Measurements from ENCODE around the gene ASB11.
"Not testable (repeated sequence)": the region's sequence is repeated elsewhere in the genome, so short reads cannot be mapped to it uniquely, and the experiment has no call there.

ASB11 gene

GRCh38 chrX:15293451-15293850 is 22.0 kb downstream of the ASB11 start:
- DNase-seq (ENCODE audit: low read depth) = no peak
- H3K4me3 ChIP-seq (ENCODE audit: low read depth, low read length) = no peak overlapping the region
- no peak for TF ChIP-seq CTCF (IDR thresholded peaks at IDR 0.05; ENCODE audit: low read depth, low read length, missing control alignments)

GRCh38 chrX:15292861-15293260 is 22.6 kb downstream of the ASB11 start:
- no peak for TF ChIP-seq CTCF (IDR thresholded peaks at IDR 0.05; ENCODE audit: low read depth, low read length, missing control alignments)
- no peak overlapping the region for H3K4me3 ChIP-seq (ENCODE audit: low read depth, low read length)
- DNase-seq (ENCODE audit: low read depth) = no peak

- no peak for DNase-seq (ENCODE audit: low read depth)
- no peak for TF ChIP-seq CTCF (IDR thresholded peaks at IDR 0.05; ENCODE audit: low read depth, low read length, missing control alignments)
- H3K4me3 ChIP-seq (ENCODE audit: low read depth, low read length) = no peak overlapping the region
These were observed 37.8 kb downstream of the ASB11 start for GRCh38 chrX:15277604-15278003.

DNA sequence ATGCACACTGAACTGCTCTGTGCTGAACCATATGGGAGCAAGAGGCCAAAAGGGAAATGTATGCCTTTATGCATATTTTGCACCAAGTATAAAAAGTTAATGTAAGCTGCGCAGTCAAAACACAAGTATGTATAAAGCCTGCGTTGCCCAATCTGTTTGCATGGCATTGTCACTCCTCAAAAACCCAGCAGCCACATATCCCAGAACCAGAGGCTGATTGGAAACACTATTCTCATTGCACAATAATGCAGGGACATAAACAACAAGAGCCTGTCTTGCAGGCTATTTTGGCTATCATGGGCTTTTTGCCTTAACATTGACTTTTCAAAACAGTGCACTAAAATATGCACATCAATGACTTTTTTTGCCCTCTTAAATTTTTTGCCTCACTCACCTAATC is 40.5 kb downstream of the ASB11 start:
- DNase-seq (ENCODE audit: low read depth) = no peak
- no peak for TF ChIP-seq CTCF (IDR thresholded peaks at IDR 0.05; ENCODE audit: low read depth, low read length, missing control alignments)
- H3K4me3 ChIP-seq (ENCODE audit: low read depth, low read length) = no peak overlapping the region

DNA sequence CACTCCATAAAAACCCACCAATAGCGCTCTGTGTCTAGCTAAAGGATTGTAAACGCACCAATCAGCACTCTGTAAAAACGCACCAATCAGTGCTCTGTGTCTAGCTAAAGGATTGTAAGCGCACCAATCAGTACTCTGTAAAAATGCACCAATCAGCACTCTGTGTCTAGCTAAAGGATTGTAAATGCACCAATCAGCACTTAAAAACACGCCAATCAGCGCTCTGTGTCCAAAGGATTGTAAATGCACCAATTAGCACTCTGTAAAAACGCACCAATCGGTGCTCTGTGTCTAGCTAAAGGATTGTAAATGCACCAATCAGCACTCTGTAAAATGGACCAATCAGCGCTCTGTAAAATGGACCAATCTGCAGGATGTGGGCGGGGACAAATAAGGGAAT is 42.2 kb downstream of the ASB11 start:
- DNase-seq (ENCODE audit: low read depth); H3K4me3 ChIP-seq (ENCODE audit: low read depth, low read length): not testable (repeated sequence)

DNA sequence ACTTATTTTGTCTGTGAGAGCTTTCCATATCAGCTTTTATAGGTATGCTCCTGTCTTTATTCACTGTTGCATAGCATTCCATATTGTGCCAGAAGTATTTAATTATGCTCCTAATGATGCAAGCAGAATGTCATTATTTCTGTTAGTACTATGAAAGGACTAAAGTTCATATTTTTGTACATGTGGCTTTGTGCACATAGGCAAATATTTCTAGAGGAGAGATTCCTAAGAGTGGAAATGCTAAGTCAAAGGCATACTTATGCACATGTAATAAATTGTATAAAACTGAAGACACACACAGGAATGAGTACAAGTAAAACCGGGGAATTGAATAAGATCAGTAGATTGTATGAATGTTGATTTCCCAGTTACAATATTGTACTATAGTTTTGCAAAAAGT is 43.7 kb downstream of the ASB11 start:
- TF ChIP-seq CTCF (IDR thresholded peaks at IDR 0.05; ENCODE audit: low read depth, low read length, missing control alignments) = no peak
- no peak for DNase-seq (ENCODE audit: low read depth)
- H3K4me3 ChIP-seq (ENCODE audit: low read depth, low read length) = no peak overlapping the region

- no peak within 1 kb of the TSS for H3K4me3 ChIP-seq (ENCODE audit: low read depth, low read length)
- TF ChIP-seq CTCF (IDR thresholded peaks at IDR 0.05; ENCODE audit: low read depth, low read length, missing control alignments) = no peak
- DNase-seq (ENCODE audit: low read depth) = no peak
These were observed 45.6 kb downstream of the ASB11 start, which contains the start of gene ASB9 for GRCh38 chrX:15269618-15270521. Gene ASB9, minus strand, starts transcription at chrX:15270083. Its CDS starts 209 bp downstream, at chrX:15269874.
